Measurements from ENCODE around the gene ADARB2. TPM values are rescaled to one million over a fixed set of nuclear protein-coding genes. Genes with fewer than 3 reads are reported as not detected.

The ADARB2 gene
- total and polyA plus RNA-seq, 5 donors from 2014 or later, result 0.27 to 2.9 (median 0.69) TPM; not detected in 1

DNA sequence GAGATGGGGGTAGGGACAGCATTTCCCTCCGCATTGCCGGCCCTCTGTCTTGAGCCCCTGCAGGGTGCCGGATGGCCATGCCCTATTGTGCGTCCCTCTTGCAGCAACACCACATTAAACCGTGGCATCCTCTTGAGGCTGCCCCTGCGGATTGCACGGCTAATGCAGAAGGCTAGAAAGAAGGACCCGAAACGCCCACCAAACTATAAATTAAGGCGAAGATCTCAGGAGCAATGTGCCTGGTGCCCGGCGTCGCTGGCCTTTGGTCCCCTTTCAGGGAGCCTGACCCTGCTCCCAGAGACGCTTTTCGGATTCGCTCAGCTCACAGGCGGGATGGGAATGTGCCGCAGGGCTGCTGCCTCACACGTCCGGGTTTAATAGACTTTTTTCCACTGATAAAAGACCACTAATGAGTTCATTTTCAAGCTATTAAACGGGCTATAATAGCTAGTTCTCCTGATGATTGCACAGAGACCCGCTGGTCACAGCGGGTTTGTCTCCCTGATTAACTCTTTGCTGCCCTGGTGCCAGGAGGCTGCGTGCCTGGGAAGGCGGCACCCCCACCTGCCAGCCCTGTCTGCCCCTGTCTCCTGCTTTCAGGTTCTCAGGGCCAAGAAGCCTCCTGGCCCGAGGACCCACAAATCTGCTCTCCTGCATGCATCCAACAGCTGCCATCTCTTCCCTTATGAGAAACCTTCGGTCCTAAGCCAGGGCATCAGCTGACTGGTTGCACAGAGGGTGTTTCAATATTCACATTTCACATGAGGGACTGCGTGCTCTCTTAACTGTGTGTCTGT is 128.3 kb downstream of the ADARB2 start:
- H3K4me3 Mint-ChIP-seq, result peak overlapping the region in 1 of 4 donors; percentile 69

DNA sequence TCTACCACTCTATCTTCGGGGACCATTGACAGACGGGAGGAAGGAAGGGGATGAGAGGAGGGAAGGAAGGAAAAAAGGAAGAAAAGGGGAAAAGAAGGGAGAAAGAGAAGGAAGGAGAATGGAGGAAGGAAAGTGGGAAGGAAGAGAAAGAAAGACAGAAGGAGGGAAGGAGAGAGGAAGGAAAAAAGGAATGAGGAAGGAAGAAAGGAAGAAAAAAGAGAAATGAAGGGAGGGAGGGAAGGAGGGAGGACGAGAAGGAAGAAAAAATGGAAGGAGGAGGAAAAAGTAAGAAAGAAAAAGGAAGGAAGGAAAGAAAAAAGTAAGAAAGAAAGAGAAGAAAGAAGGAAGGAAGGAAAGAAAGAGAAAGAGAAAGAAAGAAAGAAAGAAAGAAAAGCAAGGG is 128.9 kb downstream of the ADARB2 start:
- Mint-ChIP-seq H3K27me3 (peaks cover 5% of the 10 kb centered on the region), H3K36me3 (no peaks in the 10 kb centered on the region)

More for the DNA sequence above, 128.3 kb downstream of the ADARB2 start:
- H3K36me3 Mint-ChIP-seq, result no peaks in the 10 kb centered on the region
- H3K4me1 Mint-ChIP-seq, result peaks cover 0 to 9% (median 3%) of the 10 kb centered on the region in 4 donors
- no peak for ATAC-seq (ENCODE audit: low read depth in 2 of 2)
- Histone ChIP-seq H3K4me1 (ENCODE audit: control insufficient read depth, insufficient read depth, low read length, poor library complexity, severe bottlenecking) (no peaks in the 10 kb centered on the region), H3K36me3 (ENCODE audit: control insufficient read depth, insufficient read depth, low read length) (no peaks in the 10 kb centered on the region), H3K9me3 (ENCODE audit: control insufficient read depth in 2 of 2, low read length in 2 of 2) (no peaks in the 10 kb centered on the region), H3K27ac (ENCODE audit: insufficient read depth, low read length, poor library complexity, severe bottlenecking) (no peak overlapping the region), H3K27me3 (ENCODE audit: control insufficient read depth, insufficient read depth, low read length) (no peaks in the 10 kb centered on the region), H3K4me3 (ENCODE audit: low read depth, low read length) (no peak overlapping the region)
- H3K27me3 Mint-ChIP-seq, result peaks cover 5% of the 10 kb centered on the region
- DNase-seq, result no peak
- H3K27ac Mint-ChIP-seq, result no peak overlapping the region
- H3K9me3 Mint-ChIP-seq, result peaks cover 0 to 3% (median 0%) of the 10 kb centered on the region in 7 donors

DNA sequence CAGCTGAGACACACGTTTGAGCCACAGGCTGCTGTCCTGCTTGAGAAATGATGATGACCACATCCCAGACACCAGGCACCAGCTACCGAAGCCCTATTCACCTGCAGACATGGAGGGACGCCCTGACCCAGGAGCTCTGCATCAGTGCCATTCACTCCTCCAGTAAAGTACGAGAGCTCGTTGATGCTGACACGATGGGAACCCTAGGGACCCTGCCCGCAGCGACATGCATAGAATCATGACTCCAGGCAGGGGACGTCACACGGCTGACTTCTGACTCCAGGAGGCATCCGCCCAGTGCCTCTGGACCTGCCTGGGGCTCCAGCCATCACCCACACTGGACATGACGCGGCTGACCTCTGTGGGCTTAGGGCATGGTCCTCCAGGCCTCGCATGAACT is 129.9 kb downstream of the ADARB2 start:
- DNase-seq (no peak), ATAC-seq (ENCODE audit: low read depth in 2 of 2) (no peak)
- Histone ChIP-seq H3K27me3 (ENCODE audit: control insufficient read depth, insufficient read depth, low read length) (no peaks in the 10 kb centered on the region), H3K9me3 (ENCODE audit: control insufficient read depth in 2 of 2, low read length in 2 of 2) (no peaks in the 10 kb centered on the region), H3K36me3 (ENCODE audit: control insufficient read depth, insufficient read depth, low read length) (no peaks in the 10 kb centered on the region), H3K27ac (ENCODE audit: insufficient read depth, low read length, poor library complexity, severe bottlenecking) (no peak overlapping the region), H3K4me3 (ENCODE audit: low read depth, low read length) (no peak overlapping the region), H3K4me1 (ENCODE audit: control insufficient read depth, insufficient read depth, low read length, poor library complexity, severe bottlenecking) (no peaks in the 10 kb centered on the region)
- Mint-ChIP-seq H3K4me3 (no peak overlapping the region), H3K27ac (no peak overlapping the region), H3K36me3 (no peaks in the 10 kb centered on the region), H3K4me1 (peaks cover 0 to 9% (median 3%) of the 10 kb centered on the region in 4 donors), H3K27me3 (peaks cover 5% of the 10 kb centered on the region), H3K9me3 (peaks cover 0 to 3% (median 0%) of the 10 kb centered on the region in 7 donors)

More for the DNA sequence above, 128.9 kb downstream of the ADARB2 start:
- H3K27ac Mint-ChIP-seq, result no peak overlapping the region
- H3K4me1 Mint-ChIP-seq, result peaks cover 0 to 9% (median 3%) of the 10 kb centered on the region in 4 donors
- H3K4me3 Mint-ChIP-seq, result no peak overlapping the region
- H3K4me3 ChIP-seq (ENCODE audit: low read depth, low read length), result no peak overlapping the region
- DNase-seq (no peak), ATAC-seq (ENCODE audit: low read depth in 2 of 2) (no peak)
- peaks cover 0 to 3% (median 0%) of the 10 kb centered on the region in 7 donors for H3K9me3 Mint-ChIP-seq
- no peaks in the 10 kb centered on the region for H3K36me3 ChIP-seq (ENCODE audit: control insufficient read depth, insufficient read depth, low read length)
- H3K27me3 ChIP-seq (ENCODE audit: control insufficient read depth, insufficient read depth, low read length), result no peaks in the 10 kb centered on the region
- no peak overlapping the region for H3K27ac ChIP-seq (ENCODE audit: insufficient read depth, low read length, poor library complexity, severe bottlenecking)
- no peaks in the 10 kb centered on the region for H3K9me3 ChIP-seq (ENCODE audit: control insufficient read depth in 2 of 2, low read length in 2 of 2)
- no peaks in the 10 kb centered on the region for H3K4me1 ChIP-seq (ENCODE audit: control insufficient read depth, insufficient read depth, low read length, poor library complexity, severe bottlenecking)

DNA sequence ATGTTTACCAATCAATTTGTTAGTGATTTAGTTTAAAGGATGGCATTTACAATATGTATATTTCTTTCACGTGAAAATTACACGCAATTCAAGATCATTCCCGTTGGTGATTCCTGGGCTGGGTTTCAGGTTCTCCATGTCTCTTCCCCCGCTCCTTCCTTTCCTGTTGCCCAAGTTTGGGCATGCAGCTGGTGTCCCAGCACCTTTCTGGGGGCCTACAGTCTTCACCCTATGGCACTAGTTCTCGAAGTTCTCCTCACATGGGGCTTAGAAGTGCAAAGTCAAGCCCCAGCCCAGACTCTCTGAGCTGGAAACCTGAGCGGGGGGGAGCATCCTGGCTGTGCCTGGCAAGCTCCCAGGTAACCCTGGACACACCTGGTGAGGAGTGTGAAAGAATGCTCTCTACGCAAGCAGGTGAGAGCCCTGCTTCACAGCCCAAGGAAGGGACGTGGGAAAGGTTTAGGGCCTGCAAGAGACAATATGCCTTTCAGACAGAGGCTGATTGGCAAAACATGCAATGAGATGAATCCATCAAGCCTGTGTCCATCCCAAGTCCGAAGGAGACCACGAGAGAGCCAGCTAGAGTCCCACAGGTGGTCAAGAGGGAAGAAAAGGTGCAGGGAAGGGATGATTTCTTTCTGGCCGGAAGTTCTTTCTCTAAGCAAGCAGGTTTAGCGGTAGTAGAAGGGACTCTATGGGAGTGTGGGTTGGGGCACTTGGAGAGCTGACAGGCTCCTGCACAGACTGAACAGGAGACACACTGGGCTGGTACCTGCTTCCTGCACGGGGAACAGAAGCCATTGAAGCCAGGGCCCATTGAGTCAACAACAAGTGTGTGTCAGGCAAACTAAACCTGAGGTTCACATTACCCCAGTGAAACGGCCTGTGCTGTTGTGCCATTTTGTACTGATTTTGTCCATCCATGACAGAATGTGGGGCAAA is 131.1 kb downstream of the ADARB2 start:
- Mint-ChIP-seq H3K36me3 (no peaks in the 10 kb centered on the region), H3K4me1 (peaks cover 0 to 9% (median 3%) of the 10 kb centered on the region in 4 donors), H3K27me3 (peaks cover 5% of the 10 kb centered on the region), H3K9me3 (peaks cover 0 to 2% (median 0%) of the 10 kb centered on the region in 7 donors), H3K4me3 (no peak overlapping the region), H3K27ac (no peak overlapping the region)
- DNase-seq (no peak), ATAC-seq (ENCODE audit: low read depth in 2 of 2) (no peak)
- Histone ChIP-seq H3K27me3 (ENCODE audit: control insufficient read depth, insufficient read depth, low read length) (no peaks in the 10 kb centered on the region), H3K27ac (ENCODE audit: insufficient read depth, low read length, poor library complexity, severe bottlenecking) (no peak overlapping the region), H3K4me1 (ENCODE audit: control insufficient read depth, insufficient read depth, low read length, poor library complexity, severe bottlenecking) (no peaks in the 10 kb centered on the region), H3K9me3 (ENCODE audit: control insufficient read depth in 2 of 2, low read length in 2 of 2) (no peaks in the 10 kb centered on the region), H3K36me3 (ENCODE audit: control insufficient read depth, insufficient read depth, low read length) (no peaks in the 10 kb centered on the region), H3K4me3 (ENCODE audit: low read depth, low read length) (no peak overlapping the region)

DNA sequence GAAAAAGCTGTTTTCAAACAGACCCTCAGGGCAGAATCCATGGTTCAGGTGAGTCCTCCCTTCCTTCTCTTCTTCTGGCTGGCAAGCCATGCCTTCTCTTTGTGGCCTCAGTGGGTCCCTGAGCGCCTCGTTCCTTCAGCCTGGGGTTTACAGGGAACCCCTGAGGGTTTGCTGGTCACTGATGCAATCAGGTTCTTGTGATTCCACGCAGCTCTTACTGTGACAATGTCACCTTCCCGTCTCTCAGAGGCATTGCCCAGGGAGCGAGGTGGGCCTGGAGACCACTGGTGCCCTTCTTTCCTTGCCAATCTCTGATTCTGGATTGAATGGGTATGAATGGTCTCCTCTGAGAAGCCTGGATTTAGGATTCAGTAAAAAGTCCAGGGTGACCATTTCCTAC is 132.2 kb downstream of the ADARB2 start:
- DNase-seq (no peak), ATAC-seq (ENCODE audit: low read depth in 2 of 2) (no peak)
- H3K4me1 Mint-ChIP-seq, result peaks cover 0 to 9% (median 3%) of the 10 kb centered on the region in 4 donors
- H3K27ac Mint-ChIP-seq, result no peak overlapping the region
- no peak overlapping the region for H3K27ac ChIP-seq (ENCODE audit: insufficient read depth, low read length, poor library complexity, severe bottlenecking)
- peaks cover 0 to 2% (median 0%) of the 10 kb centered on the region in 7 donors for H3K9me3 Mint-ChIP-seq
- no peak overlapping the region for H3K4me3 Mint-ChIP-seq
- H3K27me3 ChIP-seq (ENCODE audit: control insufficient read depth, insufficient read depth, low read length), result no peaks in the 10 kb centered on the region
- peaks cover 5% of the 10 kb centered on the region for H3K27me3 Mint-ChIP-seq
- no peaks in the 10 kb centered on the region for H3K9me3 ChIP-seq (ENCODE audit: control insufficient read depth in 2 of 2, low read length in 2 of 2)
- no peak overlapping the region for H3K4me3 ChIP-seq (ENCODE audit: low read depth, low read length)
- H3K36me3 ChIP-seq (ENCODE audit: control insufficient read depth, insufficient read depth, low read length), result no peaks in the 10 kb centered on the region
- no peaks in the 10 kb centered on the region for H3K36me3 Mint-ChIP-seq
- H3K4me1 ChIP-seq (ENCODE audit: control insufficient read depth, insufficient read depth, low read length, poor library complexity, severe bottlenecking), result no peaks in the 10 kb centered on the region

DNA sequence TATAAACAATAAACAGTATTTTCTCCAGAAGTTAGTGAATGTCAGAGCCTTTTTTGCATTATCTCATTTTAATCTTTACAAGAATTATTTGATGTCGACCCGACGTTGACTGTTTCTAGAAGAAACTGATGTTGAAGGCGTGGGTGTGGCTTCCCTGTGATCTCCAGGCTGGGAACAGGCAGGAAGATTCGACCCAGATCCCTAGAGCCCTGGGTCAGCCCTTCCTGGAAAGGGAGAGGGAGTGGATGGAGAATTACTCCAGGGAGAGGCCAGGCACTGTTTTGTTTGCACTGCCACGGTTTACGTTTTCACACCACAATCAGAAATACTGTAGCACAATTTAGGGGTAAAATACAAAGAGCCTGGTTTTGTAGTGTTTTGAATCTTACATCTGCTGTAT is 133.1 kb downstream of the ADARB2 start:
- no peak for ATAC-seq (ENCODE audit: low read depth in 2 of 2)
- H3K4me1 Mint-ChIP-seq, result peaks cover 0 to 9% (median 3%) of the 10 kb centered on the region in 4 donors
- H3K27ac ChIP-seq (ENCODE audit: insufficient read depth, low read length, poor library complexity, severe bottlenecking), result no peak overlapping the region
- no peaks in the 10 kb centered on the region for H3K36me3 ChIP-seq (ENCODE audit: control insufficient read depth, insufficient read depth, low read length)
- no peaks in the 10 kb centered on the region for H3K36me3 Mint-ChIP-seq
- H3K4me3 ChIP-seq (ENCODE audit: low read depth, low read length), result no peak overlapping the region
- no peak overlapping the region for H3K4me3 Mint-ChIP-seq
- no peak for DNase-seq
- H3K9me3 ChIP-seq (ENCODE audit: control insufficient read depth in 2 of 2, low read length in 2 of 2), result no peaks in the 10 kb centered on the region
- H3K4me1 ChIP-seq (ENCODE audit: control insufficient read depth, insufficient read depth, low read length, poor library complexity, severe bottlenecking), result no peaks in the 10 kb centered on the region
- no peak overlapping the region for H3K27ac Mint-ChIP-seq
- H3K27me3 ChIP-seq (ENCODE audit: control insufficient read depth, insufficient read depth, low read length), result no peaks in the 10 kb centered on the region
- H3K27me3 Mint-ChIP-seq, result peaks cover 5% of the 10 kb centered on the region
- H3K9me3 Mint-ChIP-seq, result peaks cover 0 to 2% (median 0%) of the 10 kb centered on the region in 7 donors

DNA sequence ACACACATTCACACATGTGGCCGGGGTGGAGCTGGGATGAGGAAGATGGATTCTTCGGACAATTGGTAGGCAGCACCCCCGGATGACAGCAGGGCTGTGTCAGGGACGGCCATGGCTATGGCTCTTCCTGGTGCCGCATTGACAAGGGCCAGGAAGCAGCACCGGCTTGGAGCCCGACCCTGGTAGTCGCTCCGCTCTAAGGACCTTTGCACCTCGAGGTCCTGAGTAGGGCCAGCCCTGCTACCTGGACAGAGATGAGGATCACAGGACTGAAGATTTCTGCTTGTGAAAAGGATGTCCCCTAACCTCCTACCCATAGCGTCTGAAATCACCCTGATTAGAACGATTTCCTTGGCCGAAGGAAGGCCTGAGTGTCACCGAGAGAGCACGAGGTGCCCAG is 134.1 kb downstream of the ADARB2 start:
- Mint-ChIP-seq H3K4me3 (no peak overlapping the region), H3K27ac (no peak overlapping the region), H3K4me1 (peaks cover 0 to 4% (median 0%) of the 10 kb centered on the region in 4 donors), H3K36me3 (no peaks in the 10 kb centered on the region), H3K9me3 (peaks cover 0 to 2% (median 0%) of the 10 kb centered on the region in 7 donors), H3K27me3 (peaks cover 3% of the 10 kb centered on the region)
- no peaks in the 10 kb centered on the region for H3K4me1 ChIP-seq (ENCODE audit: control insufficient read depth, insufficient read depth, low read length, poor library complexity, severe bottlenecking)
- H3K9me3 ChIP-seq (ENCODE audit: control insufficient read depth in 2 of 2, low read length in 2 of 2), result no peaks in the 10 kb centered on the region
- no peak overlapping the region for H3K4me3 ChIP-seq (ENCODE audit: low read depth, low read length)
- no peaks in the 10 kb centered on the region for H3K36me3 ChIP-seq (ENCODE audit: control insufficient read depth, insufficient read depth, low read length)
- DNase-seq, result no peak
- no peaks in the 10 kb centered on the region for H3K27me3 ChIP-seq (ENCODE audit: control insufficient read depth, insufficient read depth, low read length)
- ATAC-seq (ENCODE audit: low read depth in 2 of 2), result no peak
- H3K27ac ChIP-seq (ENCODE audit: insufficient read depth, low read length, poor library complexity, severe bottlenecking), result no peak overlapping the region
